ENCODE data around the gene MGAT5B. TPM values are rescaled to one million over a fixed set of nuclear protein-coding genes. Genes with fewer than 3 reads are reported as not detected.

MGAT5B gene
- total and polyA plus RNA-seq, 8 donors, result 0.10 to 1.7 (median 0.32) TPM; not detected in 4

- 70 to 83% (median 77%) methylated on average over 11 to 18 of the region's 18 CpGs for WGBS, 5 donors
- intact Hi-C loops (cut with DNase I; ENCODE audit: low total_unique reads), result no loop called here
- H3K4me3 ChIP-seq, result no peak overlapping the region
- H3K4me1 ChIP-seq, result no peaks in the 10 kb centered on the region
- no peaks in the 10 kb centered on the region for H3K36me3 ChIP-seq
- peaks cover 0 to 44% (median 6%) of the 10 kb centered on the region in 3 donors for H3K27me3 ChIP-seq
- TF ChIP-seq EP300 (IDR thresholded peaks at IDR 0.05) (no peak), POLR2AphosphoS5 (IDR thresholded peaks at IDR 0.05) (no peak), POLR2A (IDR thresholded peaks at IDR 0.05) (no peak)
- TF ChIP-seq, protein P1, sequence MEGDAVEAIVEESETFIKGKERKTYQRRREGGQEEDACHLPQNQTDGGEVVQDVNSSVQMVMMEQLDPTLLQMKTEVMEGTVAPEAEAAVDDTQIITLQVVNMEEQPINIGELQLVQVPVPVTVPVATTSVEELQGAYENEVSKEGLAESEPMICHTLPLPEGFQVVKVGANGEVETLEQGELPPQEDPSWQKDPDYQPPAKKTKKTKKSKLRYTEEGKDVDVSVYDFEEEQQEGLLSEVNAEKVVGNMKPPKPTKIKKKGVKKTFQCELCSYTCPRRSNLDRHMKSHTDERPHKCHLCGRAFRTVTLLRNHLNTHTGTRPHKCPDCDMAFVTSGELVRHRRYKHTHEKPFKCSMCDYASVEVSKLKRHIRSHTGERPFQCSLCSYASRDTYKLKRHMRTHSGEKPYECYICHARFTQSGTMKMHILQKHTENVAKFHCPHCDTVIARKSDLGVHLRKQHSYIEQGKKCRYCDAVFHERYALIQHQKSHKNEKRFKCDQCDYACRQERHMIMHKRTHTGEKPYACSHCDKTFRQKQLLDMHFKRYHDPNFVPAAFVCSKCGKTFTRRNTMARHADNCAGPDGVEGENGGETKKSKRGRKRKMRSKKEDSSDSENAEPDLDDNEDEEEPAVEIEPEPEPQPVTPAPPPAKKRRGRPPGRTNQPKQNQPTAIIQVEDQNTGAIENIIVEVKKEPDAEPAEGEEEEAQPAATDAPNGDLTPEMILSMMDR (IDR thresholded peaks at IDR 0.05), result no peak
- H3K9me3 ChIP-seq, result no peaks in the 10 kb centered on the region
- no peak for DNase-seq
- H3K27ac ChIP-seq, result no peak overlapping the region
Observed at GRCh38 chr17:76946111-76946771, 78.0 kb downstream of the MGAT5B start.

- Histone ChIP-seq H3K4me3 (no peak overlapping the region), H3K9me3 (no peaks in the 10 kb centered on the region), H3K4me1 (no peaks in the 10 kb centered on the region), H3K36me3 (no peaks in the 10 kb centered on the region), H3K27ac (no peak overlapping the region), H3K27me3 (peaks cover 0 to 38% (median 5%) of the 10 kb centered on the region in 3 donors)
- intact Hi-C loops (cut with DNase I; ENCODE audit: low total_unique reads), result no loop called here
- 44 to 71% (median 58%) methylated on average over 7 to 10 of the region's 10 CpGs for WGBS, 5 donors
- no peak for DNase-seq
- TF ChIP-seq POLR2A (IDR thresholded peaks at IDR 0.05) (no peak), POLR2AphosphoS5 (IDR thresholded peaks at IDR 0.05) (no peak), EP300 (IDR thresholded peaks at IDR 0.05) (no peak)
- TF ChIP-seq, protein P1 (IDR thresholded peaks at IDR 0.05), result no peak
Observed at GRCh38 chr17:76946772-76947135, 78.5 kb downstream of the MGAT5B start.

- TF ChIP-seq, protein P1 (IDR thresholded peaks at IDR 0.05), result no peak
- TF ChIP-seq POLR2A (IDR thresholded peaks at IDR 0.05) (no peak), POLR2AphosphoS5 (IDR thresholded peaks at IDR 0.05) (no peak), EP300 (IDR thresholded peaks at IDR 0.05) (no peak)
- no peaks in the 10 kb centered on the region for H3K9me3 ChIP-seq
- 79 to 100% (median 84%) methylated on average over 2 to 10 of the region's 10 CpGs for WGBS, 5 donors
- H3K27me3 ChIP-seq, result peaks cover 0 to 33% (median 0%) of the 10 kb centered on the region in 3 donors
- no peaks in the 10 kb centered on the region for H3K36me3 ChIP-seq
- intact Hi-C loops (cut with DNase I; ENCODE audit: low total_unique reads), result no loop called here
- H3K27ac ChIP-seq, result no peak overlapping the region
- H3K4me1 ChIP-seq, result no peaks in the 10 kb centered on the region
- DNase-seq, result no peak
- no peak overlapping the region for H3K4me3 ChIP-seq
Observed at GRCh38 chr17:76947309-76947708, 79.1 kb downstream of the MGAT5B start.

DNA sequence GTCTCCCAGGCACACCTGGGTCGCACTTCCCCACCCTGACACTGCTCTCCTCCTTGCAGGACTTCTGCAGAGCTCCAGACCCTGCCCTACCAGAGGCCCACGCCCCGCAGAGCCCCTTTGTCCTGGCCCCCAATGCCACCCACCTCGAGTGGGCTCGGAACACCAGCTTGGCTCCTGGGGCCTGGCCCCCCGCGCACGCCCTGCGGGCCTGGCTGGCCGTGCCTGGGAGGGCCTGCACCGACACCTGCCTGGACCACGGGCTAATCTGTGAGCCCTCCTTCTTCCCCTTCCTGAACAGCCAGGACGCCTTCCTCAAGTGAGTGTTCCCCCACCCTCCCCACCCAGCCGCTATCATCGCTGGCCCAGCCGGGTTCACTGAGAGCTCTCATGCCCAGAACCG lies 79.6 kb downstream of the MGAT5B start:
- Histone ChIP-seq H3K9me3 (no peaks in the 10 kb centered on the region), H3K27me3 (peaks cover 0 to 28% (median 0%) of the 10 kb centered on the region in 3 donors), H3K4me3 (no peak overlapping the region), H3K27ac (no peak overlapping the region), H3K4me1 (no peaks in the 10 kb centered on the region), H3K36me3 (no peaks in the 10 kb centered on the region)
- 64 to 73% (median 67%) methylated on average over 10 to 17 of the region's 17 CpGs for WGBS, 5 donors
- TF ChIP-seq, protein P1 (IDR thresholded peaks at IDR 0.05), result no peak
- TF ChIP-seq POLR2A (IDR thresholded peaks at IDR 0.05), result no peak
- no peak for TF ChIP-seq POLR2AphosphoS5 (IDR thresholded peaks at IDR 0.05)
- TF ChIP-seq EP300 (IDR thresholded peaks at IDR 0.05), result no peak
- intact Hi-C loops (cut with DNase I; ENCODE audit: low total_unique reads), result no loop called here
- DNase-seq, result no peak

Measured in stomach (tissue), 9 donors.